K562 (cell line): ENCODE data around the gene STXBP6. TPM values are rescaled to one million over a fixed set of nuclear protein-coding genes. Genes with fewer than 3 reads are reported as not detected.

ENCODE experiments used
- ATAC-seq: fragments of 200-7000 bp; cut with Tn5 transposase; 3 replicates; pipeline ENCODE4 v1.9.1; 2020; ENCODE audit warnings: moderate library complexity
- BruUV-seq: library from RNA; stranded (reverse); fragments of 400-500 nt; replicated peaks from 2 replicates; lab custom pipeline; 2021; lab: Mats Ljungman, UMichigan
- CTCF ChIA-PET: fragments of 300-600 bp; formaldehyde crosslinking; extraction: SDS; loops from one replicate; lab custom pipeline; 2021; ENCODE audit warnings: low intra/inter-chr PET ratio; lab: Yijun Ruan, JAX
- POLR2A ChIA-PET: fragments of 300-600, 350-650 bp; sonication (Branson Sonifier 250); formaldehyde crosslinking; extraction: SDS; loops from one replicate; lab custom pipeline; 2021; ENCODE audit warnings: antibody characterized with exemption, inconsistent platforms; lab: Yijun Ruan, JAX
- DNase-seq, 4 experiments: peaks; one replicate each; pipeline versions ENCODE4 v3.0.0 to v3.0.0-alpha.2; 2011 to 2018; ENCODE audit warnings: low spot score in 3 of 4, mixed read lengths in 3 of 4; ENCODE audit errors: extremely low read depth in 1 of 4
- FAIRE-seq: peaks from 2 replicates; lab custom pipeline; 2011; peaks lifted over from hg19 to GRCh38; lab: Jason Lieb, UNC
- H2AFZ ChIP-seq: 2 replicates; pipeline ENCODE4 v1.6.0; 2011; ENCODE audit warnings: low read depth, low read length, control low read depth, inconsistent platforms
- H3K27ac ChIP-seq: fragments of 200-600 bp; 3 replicates; pipeline ENCODE4 v1.8.0; 2011; ENCODE audit warnings: low read depth, mild to moderate bottlenecking, control low read depth, inconsistent platforms, low read length, moderate library complexity, mixed read lengths; ENCODE audit errors: extremely low read depth
- H3K27me3 ChIP-seq, 2 experiments: fragments of 300-600 bp in 1 of 2; 2 replicates in 1 of 2; 3 replicates in 1 of 2; pipeline versions ENCODE4 v1.6.0 to v1.8.0; 2011; ENCODE audit warnings: inconsistent platforms in 2 of 2, low read length in 2 of 2, mild to moderate bottlenecking in 1 of 2, mixed read lengths in 1 of 2, moderate library complexity in 1 of 2; ENCODE audit not compliant: control insufficient read depth in 2 of 2, insufficient read depth in 2 of 2
- H3K36me3 ChIP-seq: fragments of 300-600 bp; 3 replicates; pipeline ENCODE4 v1.8.0; 2011; ENCODE audit warnings: mild to moderate bottlenecking, low read length, inconsistent platforms; ENCODE audit not compliant: control insufficient read depth, insufficient read depth
- H3K4me1 ChIP-seq, 2 experiments: fragments of 200-600 bp in 1 of 2; replicated peaks in 1 of 2; 2 replicates in 1 of 2; 3 replicates in 1 of 2; pipeline versions ENCODE4 v1.5.1 to v1.8.0; 2011; ENCODE audit warnings: inconsistent platforms in 2 of 2, low read length in 2 of 2, mild to moderate bottlenecking in 1 of 2, mixed read lengths in 1 of 2, moderate library complexity in 1 of 2; ENCODE audit not compliant: control insufficient read depth in 2 of 2, insufficient read depth in 2 of 2
- H3K4me2 ChIP-seq: 2 replicates; pipeline ENCODE4 v1.6.1; 2011; ENCODE audit warnings: low read length, control low read depth, inconsistent platforms, mixed read lengths; ENCODE audit not compliant: insufficient read depth
- H3K4me3 ChIP-seq: fragments of 200-600 bp; sonication (generic), shearing (Covaris generic); 2 replicates; pipeline ENCODE4 v1.5.1; 2016; ENCODE audit warnings: control low read depth, inconsistent platforms
- H3K79me2 ChIP-seq: fragments of 200-600 bp; 3 replicates; pipeline ENCODE4 v1.8.0; 2011; ENCODE audit warnings: low read length, inconsistent platforms; ENCODE audit not compliant: control insufficient read depth, insufficient read depth
- H3K9ac ChIP-seq, 2 experiments: 2 replicates each; pipeline versions ENCODE4 v1.6.0 to v1.6.1; 2011; ENCODE audit warnings: low read depth in 2 of 2, low read length in 2 of 2, control low read depth in 1 of 2, inconsistent platforms in 1 of 2, mild to moderate bottlenecking in 1 of 2, mixed read lengths in 1 of 2; ENCODE audit not compliant: insufficient read depth in 1 of 2
- H3K9me1 ChIP-seq: one replicate; pipeline ENCODE4 v1.6.0; 2011; ENCODE audit warnings: inconsistent platforms, mild to moderate bottlenecking, low read length, moderate library complexity; ENCODE audit not compliant: control insufficient read depth, insufficient read depth
- H3K9me3 ChIP-seq: replicated peaks from 2 replicates; pipeline ENCODE4 v1.5.1; 2011; ENCODE audit warnings: low read depth, low read length, inconsistent platforms; ENCODE audit not compliant: control insufficient read depth, insufficient read depth
- H4K20me1 ChIP-seq: replicated peaks from 2 replicates; pipeline ENCODE4 v1.6.1; 2011; ENCODE audit warnings: low read length, inconsistent platforms, mixed read lengths; ENCODE audit not compliant: control insufficient read depth, insufficient read depth
- CHCHD3 ChIP-seq: fragments of 250-450 bp; sonication (Bioruptor Pico); IDR thresholded peaks from 2 replicates; pipeline ENCODE4 v2.1.2; 2022; ENCODE audit warnings: mild to moderate bottlenecking
- GABPB2 ChIP-seq: fragments of 250-450 bp; sonication (Bioruptor Pico); conservative IDR thresholded peaks from 2 replicates; pipeline ENCODE4 v1.5.1; 2021; ENCODE audit warnings: mild to moderate bottlenecking
- HEY1 ChIP-seq: fragments of 250-450 bp; sonication (Bioruptor Pico); IDR thresholded peaks from 2 replicates; pipeline ENCODE4 v1.5.0; 2020; ENCODE audit warnings: mild to moderate bottlenecking, moderate library complexity, borderline replicate concordance
- HOMEZ ChIP-seq: fragments of 250-450 bp; sonication (Bioruptor Pico); IDR thresholded peaks from 2 replicates; pipeline ENCODE4 v1.4.0; 2020; ENCODE audit warnings: mild to moderate bottlenecking, moderate library complexity
- HSF4 ChIP-seq: fragments of 250-450 bp; sonication (Bioruptor Pico); IDR thresholded peaks from 2 replicates; pipeline ENCODE4 v2.1.2; 2022; ENCODE audit warnings: mild to moderate bottlenecking, moderate library complexity, borderline replicate concordance
- XRCC3 ChIP-seq: fragments of 450-650 bp; IDR thresholded peaks from 2 replicates; pipeline ENCODE4 v1.6.1; 2017; ENCODE audit warnings: mild to moderate bottlenecking, moderate library complexity
- ZNF274 ChIP-seq: IDR thresholded peaks from 2 replicates; pipeline ENCODE4 v1.6.1; 2011; ENCODE audit warnings: low read depth, mild to moderate bottlenecking, low read length, moderate library complexity, borderline replicate concordance
- WGBS: fragments of 100-300 bp; shearing (Covaris generic); methylation state at CpG from one replicate; pipeline ENCODE4 v1.1.6; 2016; ENCODE audit warnings: low coverage, mixed read lengths; ENCODE audit not compliant: insufficient coverage; ENCODE audit errors: missing lambda C conversion rate; 5-methylcytosine and 5-hydroxymethylcytosine counted together
- in situ Hi-C: fragments of 300-500 bp; cut with MboI; formaldehyde crosslinking; loops from 4 replicates; pipeline ENCODE4 v1.15.0; 2018; ENCODE audit warnings: inconsistent platforms, mixed read lengths
- intact Hi-C: fragments of 100-400 bp; cut with micrococcal nuclease; formaldehyde crosslinking; loops from 2 replicates; pipeline ENCODE4 v1.14.2; 2022
- polyA plus RNA-seq, 8 experiments: library from polyadenylated mRNA; depleted of rRNA in 4 of 8; stranded (reverse) in 5 of 8; unstranded in 3 of 8; fragments of >200 nt; fragmentation: Nextera tagmentation in 2 of 8; fragmentation: Illumina TruSeq in 1 of 8; extraction: Ambion mirVana in 2 of 8; extraction: Trizol in 1 of 8; gene quantifications; 2 replicates each; pipeline versions ENCODE4 v1.2.1 to v1.2.3, GENCODE V29; 2011 to 2014; ENCODE audit warnings: inconsistent platforms in 1 of 8, missing spikeins in 1 of 8
- total RNA-seq, 7 experiments: library from RNA; depleted of rRNA in 6 of 7; stranded (reverse); fragments of >200 nt in 6 of 7; fragmentation: Illumina TruSeq in 2 of 7; extraction: Trizol in 2 of 7; gene quantifications; 2 replicates each; pipeline versions ENCODE4 v1.2.1 to v1.2.3, GENCODE V29; 2011 to 2021; ENCODE audit warnings: low replicate concordance in 1 of 7
- TF ChIP-seq, protein P1 (sequence below): sonication (generic); formaldehyde crosslinking; IDR thresholded peaks from 2 replicates; pipeline ENCODE4 v1.8.0; 2023; ENCODE audit warnings: missing genetic modification reagents, mild to moderate bottlenecking, borderline replicate concordance

STXBP6 gene
- total and polyA plus RNA-seq, 9 of the 15 experiments (the other 6 are each of a cell fraction or from before 2014, with no cell fraction given), result 0.27 to 0.89 (median 0.59) TPM

DNA sequence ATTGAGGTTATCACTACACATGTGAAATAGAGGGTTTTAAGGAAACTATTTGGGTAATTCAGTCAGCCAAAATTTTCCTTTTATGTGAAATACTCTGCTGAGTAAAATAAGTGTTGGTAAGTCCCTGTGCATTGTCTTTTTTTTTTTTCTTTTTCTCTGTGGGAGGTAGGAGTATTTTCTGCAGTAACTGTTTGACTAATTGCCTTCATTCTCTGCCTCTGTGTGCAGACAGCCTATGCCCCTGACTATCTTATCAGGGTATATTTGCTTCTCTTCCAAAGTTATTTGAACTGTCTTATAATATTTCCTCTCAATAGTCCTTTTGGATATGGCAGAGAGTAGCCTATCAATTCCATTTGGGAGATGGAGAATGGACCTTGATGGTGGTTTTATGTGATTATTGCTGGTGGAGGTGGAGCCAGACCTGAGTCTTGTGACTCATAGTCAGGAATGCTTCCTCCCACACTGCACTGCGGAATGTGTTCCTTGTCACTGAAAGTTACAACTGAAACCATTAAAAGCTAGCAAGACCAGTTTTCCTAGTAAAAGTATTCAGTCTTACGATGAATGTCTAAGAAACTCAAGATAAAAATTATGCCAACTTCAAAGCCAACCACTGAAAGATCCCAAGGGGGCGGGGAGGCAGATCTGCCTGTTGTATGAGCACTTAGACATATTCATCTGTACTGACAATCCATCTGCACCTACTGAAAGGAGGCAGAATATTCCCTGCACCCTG is 40.9 kb upstream of the STXBP6 start (continued):
- TF ChIP-seq XRCC3 (no peak), HEY1 (no peak)
- TF ChIP-seq, protein P1, sequence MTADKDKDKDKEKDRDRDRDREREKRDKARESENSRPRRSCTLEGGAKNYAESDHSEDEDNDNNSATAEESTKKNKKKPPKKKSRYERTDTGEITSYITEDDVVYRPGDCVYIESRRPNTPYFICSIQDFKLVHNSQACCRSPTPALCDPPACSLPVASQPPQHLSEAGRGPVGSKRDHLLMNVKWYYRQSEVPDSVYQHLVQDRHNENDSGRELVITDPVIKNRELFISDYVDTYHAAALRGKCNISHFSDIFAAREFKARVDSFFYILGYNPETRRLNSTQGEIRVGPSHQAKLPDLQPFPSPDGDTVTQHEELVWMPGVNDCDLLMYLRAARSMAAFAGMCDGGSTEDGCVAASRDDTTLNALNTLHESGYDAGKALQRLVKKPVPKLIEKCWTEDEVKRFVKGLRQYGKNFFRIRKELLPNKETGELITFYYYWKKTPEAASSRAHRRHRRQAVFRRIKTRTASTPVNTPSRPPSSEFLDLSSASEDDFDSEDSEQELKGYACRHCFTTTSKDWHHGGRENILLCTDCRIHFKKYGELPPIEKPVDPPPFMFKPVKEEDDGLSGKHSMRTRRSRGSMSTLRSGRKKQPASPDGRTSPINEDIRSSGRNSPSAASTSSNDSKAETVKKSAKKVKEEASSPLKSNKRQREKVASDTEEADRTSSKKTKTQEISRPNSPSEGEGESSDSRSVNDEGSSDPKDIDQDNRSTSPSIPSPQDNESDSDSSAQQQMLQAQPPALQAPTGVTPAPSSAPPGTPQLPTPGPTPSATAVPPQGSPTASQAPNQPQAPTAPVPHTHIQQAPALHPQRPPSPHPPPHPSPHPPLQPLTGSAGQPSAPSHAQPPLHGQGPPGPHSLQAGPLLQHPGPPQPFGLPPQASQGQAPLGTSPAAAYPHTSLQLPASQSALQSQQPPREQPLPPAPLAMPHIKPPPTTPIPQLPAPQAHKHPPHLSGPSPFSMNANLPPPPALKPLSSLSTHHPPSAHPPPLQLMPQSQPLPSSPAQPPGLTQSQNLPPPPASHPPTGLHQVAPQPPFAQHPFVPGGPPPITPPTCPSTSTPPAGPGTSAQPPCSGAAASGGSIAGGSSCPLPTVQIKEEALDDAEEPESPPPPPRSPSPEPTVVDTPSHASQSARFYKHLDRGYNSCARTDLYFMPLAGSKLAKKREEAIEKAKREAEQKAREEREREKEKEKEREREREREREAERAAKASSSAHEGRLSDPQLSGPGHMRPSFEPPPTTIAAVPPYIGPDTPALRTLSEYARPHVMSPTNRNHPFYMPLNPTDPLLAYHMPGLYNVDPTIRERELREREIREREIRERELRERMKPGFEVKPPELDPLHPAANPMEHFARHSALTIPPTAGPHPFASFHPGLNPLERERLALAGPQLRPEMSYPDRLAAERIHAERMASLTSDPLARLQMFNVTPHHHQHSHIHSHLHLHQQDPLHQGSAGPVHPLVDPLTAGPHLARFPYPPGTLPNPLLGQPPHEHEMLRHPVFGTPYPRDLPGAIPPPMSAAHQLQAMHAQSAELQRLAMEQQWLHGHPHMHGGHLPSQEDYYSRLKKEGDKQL (CRISPR knock-in tag), result no peak
- TF ChIP-seq, all 486 proteins: peak for 0

GRCh38 chr14:25090256-25090655 is 40.3 kb upstream of the STXBP6 start:
- TF ChIP-seq ZNF274 (no peak), HSF4 (no peak), GABPB2 (CRISPR knock-in tag) (no peak), CHCHD3 (CRISPR knock-in tag) (no peak), HOMEZ (CRISPR knock-in tag) (no peak)
- TF ChIP-seq, all 486 proteins: peak for 0
- no peaks in the 10 kb centered on the region for H3K9me1 ChIP-seq
- H3K27me3 ChIP-seq, result no peaks in the 10 kb centered on the region
- in situ Hi-C loops (no loop called here), intact Hi-C loops (no loop called here)
- FAIRE-seq (no peak), DNase-seq (no peak), ATAC-seq (no peak)
- H3K9ac ChIP-seq, result no peak overlapping the region
- CTCF ChIA-PET, result no interaction called here
- no peaks in the 10 kb centered on the region for H4K20me1 ChIP-seq
- no peak overlapping the region for H3K27ac ChIP-seq
- WGBS, result 0% methylated on average over 2 of the region's 2 CpGs
- H3K4me1 ChIP-seq, result no peaks in the 10 kb centered on the region
- no peak overlapping the region for H3K4me3 ChIP-seq
- no TSS peak for BruUV-seq
- H3K9me3 ChIP-seq, result no peaks in the 10 kb centered on the region
- no peak overlapping the region for H3K4me2 ChIP-seq
- H3K79me2 ChIP-seq, result no peaks in the 10 kb centered on the region
- POLR2A ChIA-PET, result no interaction called here
- H2AFZ ChIP-seq, result no peak overlapping the region
- H3K36me3 ChIP-seq, result no peaks in the 10 kb centered on the region
